Smooth muscle cell (in vitro differentiated cells): Measurements from ENCODE around the gene LRRC74A. TPM values are rescaled to one million over a fixed set of nuclear protein-coding genes. Genes with fewer than 3 reads are reported as not detected.
"Not testable (repeated sequence)": the region's sequence is repeated elsewhere in the genome, so short reads cannot be mapped to it uniquely, and the experiment has no call there.

ENCODE experiments used
- DNase-seq: peaks from one replicate; lab custom pipeline; 2025; ENCODE audit not compliant: unreplicated experiment; lab: John Stamatoyannopoulos, UW
- H2AFZ ChIP-seq: fragments of 200-600 bp; sonication (generic); 2 replicates; pipeline ENCODE4 v1.6.0; 2016; ENCODE audit warnings: antibody characterized with exemption, low read depth, mild to moderate bottlenecking
- H3F3A ChIP-seq: fragments of 200-600 bp; sonication (generic); 2 replicates; pipeline ENCODE4 v1.6.0; 2017; ENCODE audit warnings: antibody characterized with exemption, low read depth
- H3K27ac ChIP-seq: fragments of 200-600 bp; sonication (generic); 2 replicates; pipeline ENCODE4 v1.5.1; 2016; ENCODE audit warnings: low read depth, mild to moderate bottlenecking
- H3K27me3 ChIP-seq: fragments of 200-600 bp; sonication (generic); 2 replicates; pipeline ENCODE4 v1.6.1; 2016; ENCODE audit warnings: low read depth, mild to moderate bottlenecking
- H3K36me3 ChIP-seq: fragments of 200-600 bp; sonication (generic); 2 replicates; pipeline ENCODE4 v1.5.1; 2016; ENCODE audit warnings: low read depth
- H3K4me1 ChIP-seq: fragments of 200-600 bp; sonication (generic); 2 replicates; pipeline ENCODE4 v1.5.1; 2016; ENCODE audit warnings: low read depth
- H3K4me2 ChIP-seq: fragments of 200-600 bp; sonication (generic); 2 replicates; pipeline ENCODE4 v1.6.0; 2016; ENCODE audit warnings: mild to moderate bottlenecking
- H3K4me3 ChIP-seq: fragments of 200-600 bp; sonication (generic); 2 replicates; pipeline ENCODE4 v1.5.1; 2016; ENCODE audit warnings: mild to moderate bottlenecking
- H3K79me2 ChIP-seq: fragments of 200-600 bp; sonication (generic); 2 replicates; pipeline ENCODE4 v1.6.0; 2016; ENCODE audit warnings: low read depth, mild to moderate bottlenecking
- H3K9ac ChIP-seq: fragments of 200-600 bp; sonication (generic); 2 replicates; pipeline ENCODE4 v1.6.0; 2016; ENCODE audit warnings: low read depth
- H3K9me3 ChIP-seq: fragments of 200-600 bp; sonication (generic); replicated peaks from 2 replicates; pipeline ENCODE4 v1.5.1; 2016; ENCODE audit warnings: low read depth
- H4K20me1 ChIP-seq: fragments of 200-600 bp; sonication (generic); 2 replicates; pipeline ENCODE4 v1.6.0; 2016; ENCODE audit warnings: low read depth
- WGBS: methylation state at CpG from one replicate; pipeline ENCODE4 v1.1.7; 2016; ENCODE audit warnings: low lambda C conversion rate; 5-methylcytosine and 5-hydroxymethylcytosine counted together
- polyA plus RNA-seq: library from polyadenylated mRNA; unstranded; fragments of >200 nt; fragmentation: Nextera tagmentation; extraction: Ambion mirVana; gene quantifications from 2 replicates; pipeline ENCODE4 v1.2.1, GENCODE V29; 2016
- total RNA-seq: library from RNA; depleted of rRNA; stranded (reverse); fragments of >200 nt; gene quantifications from 2 replicates; pipeline ENCODE4 v1.2.3, GENCODE V29; 2014
- TF ChIP-seq, protein P1 (sequence below): fragments of 200-600 bp; sonication (generic); IDR thresholded peaks from 2 replicates; pipeline ENCODE4 v1.5.1; 2017; ENCODE audit warnings: borderline replicate concordance, mild to moderate bottlenecking, antibody characterized with exemption; ENCODE audit not compliant: insufficient read depth, poor library complexity, severe bottlenecking

LRRC74A gene
- total and polyA plus RNA-seq, 2 experiments from 2014 or later: not detected

DNA sequence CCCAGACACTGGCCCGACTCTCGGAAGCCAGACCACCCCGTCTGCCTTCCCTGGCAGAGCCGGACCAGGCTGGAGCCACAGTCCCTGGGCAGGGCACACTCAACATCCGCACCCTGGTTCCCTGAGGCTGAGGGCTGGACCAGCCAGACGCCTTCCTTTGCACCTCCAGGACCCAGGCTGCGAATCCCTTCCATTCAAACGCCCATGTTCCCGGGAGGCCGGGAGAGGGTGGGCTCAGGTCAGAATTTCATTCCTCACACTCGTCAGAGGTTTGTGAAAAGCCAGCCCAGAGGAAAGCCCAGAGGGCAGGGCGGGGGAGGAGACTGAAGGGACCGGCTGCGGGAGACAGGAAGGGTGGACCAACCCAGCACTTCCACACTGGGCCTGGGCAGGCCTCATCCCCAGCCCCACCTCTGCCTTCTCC, 58.7 kb downstream of the LRRC74A start:
- no peaks in the 10 kb centered on the region for H4K20me1 ChIP-seq
- no peak overlapping the region for H3K4me3 ChIP-seq
- H3F3A ChIP-seq: no peaks in the 10 kb centered on the region
- peaks cover 5% of the 10 kb centered on the region for H3K4me1 ChIP-seq
- 51% methylated on average over 11 of the region's 14 CpGs for WGBS
- no peaks in the 10 kb centered on the region for H3K36me3 ChIP-seq
- H3K27ac ChIP-seq: no peak overlapping the region
- H3K4me2 ChIP-seq: no peak overlapping the region
- H3K79me2 ChIP-seq: no peaks in the 10 kb centered on the region
- DNase-seq: no peak
- H3K9ac ChIP-seq: no peak overlapping the region
- TF ChIP-seq, protein P1, sequence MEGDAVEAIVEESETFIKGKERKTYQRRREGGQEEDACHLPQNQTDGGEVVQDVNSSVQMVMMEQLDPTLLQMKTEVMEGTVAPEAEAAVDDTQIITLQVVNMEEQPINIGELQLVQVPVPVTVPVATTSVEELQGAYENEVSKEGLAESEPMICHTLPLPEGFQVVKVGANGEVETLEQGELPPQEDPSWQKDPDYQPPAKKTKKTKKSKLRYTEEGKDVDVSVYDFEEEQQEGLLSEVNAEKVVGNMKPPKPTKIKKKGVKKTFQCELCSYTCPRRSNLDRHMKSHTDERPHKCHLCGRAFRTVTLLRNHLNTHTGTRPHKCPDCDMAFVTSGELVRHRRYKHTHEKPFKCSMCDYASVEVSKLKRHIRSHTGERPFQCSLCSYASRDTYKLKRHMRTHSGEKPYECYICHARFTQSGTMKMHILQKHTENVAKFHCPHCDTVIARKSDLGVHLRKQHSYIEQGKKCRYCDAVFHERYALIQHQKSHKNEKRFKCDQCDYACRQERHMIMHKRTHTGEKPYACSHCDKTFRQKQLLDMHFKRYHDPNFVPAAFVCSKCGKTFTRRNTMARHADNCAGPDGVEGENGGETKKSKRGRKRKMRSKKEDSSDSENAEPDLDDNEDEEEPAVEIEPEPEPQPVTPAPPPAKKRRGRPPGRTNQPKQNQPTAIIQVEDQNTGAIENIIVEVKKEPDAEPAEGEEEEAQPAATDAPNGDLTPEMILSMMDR: no peak
- no peak overlapping the region for H2AFZ ChIP-seq
- no peaks in the 10 kb centered on the region for H3K27me3 ChIP-seq
- H3K9me3 ChIP-seq: no peaks in the 10 kb centered on the region

DNA sequence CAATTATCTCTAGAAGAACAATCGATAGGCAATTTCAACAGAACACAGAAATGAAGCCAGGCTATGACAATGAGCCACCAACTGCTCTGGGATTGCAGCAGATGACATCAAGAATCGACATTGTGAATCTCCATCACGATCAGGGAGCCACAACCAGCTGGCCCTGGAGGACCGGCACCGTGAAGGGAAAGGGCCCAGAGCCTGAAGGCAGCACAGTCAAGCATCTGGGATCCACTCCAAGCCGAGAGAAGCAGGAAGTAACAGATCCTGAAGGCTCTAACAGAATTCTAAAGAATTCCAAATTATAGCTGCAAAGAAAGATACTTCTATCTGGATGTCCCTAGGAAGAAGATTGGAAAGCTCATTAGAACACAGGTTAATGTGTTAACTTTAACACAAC, 61.0 kb downstream of the LRRC74A start:
- 71% methylated on average over 6 of the region's 6 CpGs for whole genome bisulfite sequencing
- no peak overlapping the region for H3K4me2 ChIP-seq
- no peak overlapping the region for H2AFZ ChIP-seq
- no peak overlapping the region for H3K4me3 ChIP-seq
- TF ChIP-seq, protein P1: no peak
- peaks cover 4% of the 10 kb centered on the region for H3K9me3 ChIP-seq
- no peak overlapping the region for H3K27ac ChIP-seq
- no peaks in the 10 kb centered on the region for H3F3A ChIP-seq
- H3K27me3 ChIP-seq: no peaks in the 10 kb centered on the region
- no peak overlapping the region for H3K9ac ChIP-seq
- H3K4me1 ChIP-seq: peaks cover 5% of the 10 kb centered on the region
- H4K20me1 ChIP-seq: no peaks in the 10 kb centered on the region
- H3K36me3 ChIP-seq: no peaks in the 10 kb centered on the region
- DNase-seq: no peak
- no peaks in the 10 kb centered on the region for H3K79me2 ChIP-seq

DNA sequence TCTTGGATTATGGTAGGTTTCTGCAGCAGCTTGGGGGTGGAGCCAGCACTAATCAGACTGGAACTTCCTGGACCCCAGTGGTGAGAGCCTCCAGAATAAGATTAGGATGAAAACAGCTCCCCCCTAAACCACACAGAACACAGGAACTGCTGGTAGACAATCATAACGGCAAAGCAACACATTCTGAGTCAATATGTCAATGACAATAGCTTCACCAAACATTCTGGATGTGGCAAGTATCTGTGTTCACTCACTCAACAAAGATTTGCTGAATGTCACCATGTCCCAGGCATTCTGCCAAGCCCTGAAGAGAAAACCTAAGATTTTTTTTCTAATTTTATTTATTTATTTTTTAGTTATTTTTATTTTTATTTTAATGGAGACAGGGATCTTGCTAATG, 65.2 kb downstream of the LRRC74A start:
- H3K4me2 ChIP-seq: no peak overlapping the region
- no peaks in the 10 kb centered on the region for H3F3A ChIP-seq
- H3K27ac ChIP-seq: no peak overlapping the region
- no peak overlapping the region for H3K4me3 ChIP-seq
- H3K79me2 ChIP-seq: no peaks in the 10 kb centered on the region
- DNase-seq: no peak
- no peaks in the 10 kb centered on the region for H3K4me1 ChIP-seq
- H3K9me3 ChIP-seq: peaks cover 7% of the 10 kb centered on the region
- 85% methylated on average over 1 of the region's 1 CpG for WGBS
- TF ChIP-seq, protein P1: no peak
- no peaks in the 10 kb centered on the region for H3K27me3 ChIP-seq
- H3K9ac ChIP-seq: no peak overlapping the region
- no peaks in the 10 kb centered on the region for H4K20me1 ChIP-seq
- H3K36me3 ChIP-seq: no peaks in the 10 kb centered on the region
- H2AFZ ChIP-seq: no peak overlapping the region

DNA sequence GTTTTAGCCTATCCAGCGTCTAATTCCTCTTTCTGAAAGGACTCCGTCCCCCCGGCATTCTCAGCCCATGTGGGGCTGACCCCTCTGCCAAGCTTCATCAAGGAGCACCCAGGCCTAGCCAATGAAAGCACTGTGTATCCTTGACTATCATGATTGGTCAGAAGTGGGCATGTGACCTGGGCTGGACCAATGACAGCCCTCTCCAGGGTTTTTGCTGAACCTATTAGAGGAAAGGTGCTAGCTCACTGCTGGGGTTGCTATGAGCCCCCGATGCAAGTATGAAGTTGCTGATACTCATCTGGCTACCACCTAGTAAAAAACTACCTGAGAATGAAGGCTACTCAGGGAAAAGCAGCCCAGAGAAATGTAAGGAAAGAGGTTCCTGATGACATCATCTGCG, 68.1 kb downstream of the LRRC74A start:
- Histone ChIP-seq H3K27ac (no peak overlapping the region), H3K4me3 (no peak overlapping the region), H3F3A (no peaks in the 10 kb centered on the region), H3K4me1 (no peaks in the 10 kb centered on the region), H2AFZ (no peak overlapping the region), H4K20me1 (no peaks in the 10 kb centered on the region), H3K9ac (no peak overlapping the region), H3K4me2 (no peak overlapping the region), H3K27me3 (no peaks in the 10 kb centered on the region), H3K9me3 (peaks cover 7% of the 10 kb centered on the region), H3K79me2 (no peaks in the 10 kb centered on the region), H3K36me3 (no peaks in the 10 kb centered on the region)
- no peak for DNase-seq
- TF ChIP-seq, protein P1: no peak
- 95% methylated on average over 5 of the region's 5 CpGs for WGBS

DNA sequence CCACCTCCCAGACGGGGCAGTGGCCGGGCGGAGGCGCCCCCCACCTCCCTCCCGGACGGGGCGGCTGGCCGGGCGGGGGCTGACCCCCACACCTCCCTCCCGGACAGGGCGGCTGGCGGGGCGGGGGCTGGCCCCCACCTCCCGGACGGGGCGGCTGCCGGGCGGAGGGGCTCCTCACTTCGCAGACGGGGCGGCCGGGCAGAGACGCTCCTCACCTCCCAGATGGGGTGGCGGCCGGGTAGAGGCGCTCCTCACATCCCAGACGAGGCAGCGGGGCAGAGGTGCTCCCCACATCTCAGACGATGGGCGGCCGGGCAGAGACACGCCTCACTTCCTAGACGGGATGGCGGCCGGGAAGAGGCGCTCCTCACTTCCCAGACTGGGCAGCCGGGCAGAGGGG, 71.8 kb downstream of the LRRC74A start:
- not testable (repeated sequence) for H2AFZ ChIP-seq, H3K79me2 ChIP-seq, H3F3A ChIP-seq, H3K4me2 ChIP-seq, H3K27ac ChIP-seq, H3K4me3 ChIP-seq, H4K20me1 ChIP-seq, H3K9ac ChIP-seq, H3K9me3 ChIP-seq, H3K36me3 ChIP-seq, H3K27me3 ChIP-seq, DNase-seq, H3K4me1 ChIP-seq
- 95% methylated on average over 14 of the region's 37 CpGs for WGBS
